ENCODE data around the gene PPA2.

PPA2 gene

GRCh38 chr4:105458001-105458400 is 15.9 kb downstream of the PPA2 start:
- TF ChIP-seq POLR2A (IDR thresholded peaks at IDR 0.05; ENCODE audit: low read depth, low read length), result no peak
- no peak for TF ChIP-seq TAF1 (IDR thresholded peaks at IDR 0.05; ENCODE audit: borderline replicate concordance, low read depth, low read length)
- TF ChIP-seq POLR2AphosphoS5 (IDR thresholded peaks at IDR 0.05; ENCODE audit: low read depth, low read length), result no peak
- DNase-seq (ENCODE audit: insufficient read length) (no peak), FAIRE-seq (no peak)

GRCh38 chr4:105455998-105456397 is 17.9 kb downstream of the PPA2 start:
- no peak for DNase-seq (ENCODE audit: insufficient read length)
- no peak for FAIRE-seq
- TF ChIP-seq POLR2A (IDR thresholded peaks at IDR 0.05; ENCODE audit: low read depth, low read length), result no peak
- no peak for TF ChIP-seq POLR2AphosphoS5 (IDR thresholded peaks at IDR 0.05; ENCODE audit: low read depth, low read length)
- TF ChIP-seq TAF1 (IDR thresholded peaks at IDR 0.05; ENCODE audit: borderline replicate concordance, low read depth, low read length), result no peak

- no peak for DNase-seq (ENCODE audit: insufficient read length)
Measured at GRCh38 chr4:105455182-105455581, 18.7 kb downstream of the PPA2 start.

GRCh38 chr4:105453550-105454205 is 20.2 kb downstream of the PPA2 start:
- TF ChIP-seq POLR2A (IDR thresholded peaks at IDR 0.05; ENCODE audit: low read depth, low read length) (no peak), TAF1 (IDR thresholded peaks at IDR 0.05; ENCODE audit: borderline replicate concordance, low read depth, low read length) (no peak), POLR2AphosphoS5 (IDR thresholded peaks at IDR 0.05; ENCODE audit: low read depth, low read length) (no peak)
- FAIRE-seq (peak; percentile 5), DNase-seq (ENCODE audit: insufficient read length) (peak; percentile 9)

More at GRCh38 chr4:105455182-105455581, 18.7 kb downstream of the PPA2 start:
- no peak for FAIRE-seq
- no peak for TF ChIP-seq TAF1 (IDR thresholded peaks at IDR 0.05; ENCODE audit: borderline replicate concordance, low read depth, low read length)
- no peak for TF ChIP-seq POLR2A (IDR thresholded peaks at IDR 0.05; ENCODE audit: low read depth, low read length)
- TF ChIP-seq POLR2AphosphoS5 (IDR thresholded peaks at IDR 0.05; ENCODE audit: low read depth, low read length), result no peak

GRCh38 chr4:105451346-105451745 is 22.5 kb downstream of the PPA2 start:
- FAIRE-seq, result no peak
- no peak for DNase-seq (ENCODE audit: insufficient read length)

GRCh38 chr4:105440890-105441289 is 33.0 kb downstream of the PPA2 start:
- TF ChIP-seq POLR2A (IDR thresholded peaks at IDR 0.05; ENCODE audit: low read depth, low read length), result no peak
- TF ChIP-seq POLR2AphosphoS5 (IDR thresholded peaks at IDR 0.05; ENCODE audit: low read depth, low read length), result no peak
- no peak for TF ChIP-seq TAF1 (IDR thresholded peaks at IDR 0.05; ENCODE audit: borderline replicate concordance, low read depth, low read length)
- no peak for FAIRE-seq
- no peak for DNase-seq (ENCODE audit: insufficient read length)

More at GRCh38 chr4:105451346-105451745, 22.5 kb downstream of the PPA2 start:
- TF ChIP-seq POLR2A (IDR thresholded peaks at IDR 0.05; ENCODE audit: low read depth, low read length), result no peak
- TF ChIP-seq POLR2AphosphoS5 (IDR thresholded peaks at IDR 0.05; ENCODE audit: low read depth, low read length), result no peak
- TF ChIP-seq TAF1 (IDR thresholded peaks at IDR 0.05; ENCODE audit: borderline replicate concordance, low read depth, low read length), result no peak

- DNase-seq (ENCODE audit: insufficient read length) (no peak), FAIRE-seq (peak; percentile 5)
- TF ChIP-seq POLR2AphosphoS5 (IDR thresholded peaks at IDR 0.05; ENCODE audit: low read depth, low read length), result no peak
- TF ChIP-seq POLR2A (IDR thresholded peaks at IDR 0.05; ENCODE audit: low read depth, low read length), result no peak
- no peak for TF ChIP-seq TAF1 (IDR thresholded peaks at IDR 0.05; ENCODE audit: borderline replicate concordance, low read depth, low read length)
Measured at GRCh38 chr4:105437637-105438036, 36.2 kb downstream of the PPA2 start.

- no peak for FAIRE-seq
- TF ChIP-seq POLR2AphosphoS5 (IDR thresholded peaks at IDR 0.05; ENCODE audit: low read depth, low read length) (no peak), TAF1 (IDR thresholded peaks at IDR 0.05; ENCODE audit: borderline replicate concordance, low read depth, low read length) (no peak), POLR2A (IDR thresholded peaks at IDR 0.05; ENCODE audit: low read depth, low read length) (no peak)
- no peak for DNase-seq (ENCODE audit: insufficient read length)
Measured at GRCh38 chr4:105436414-105436813, 37.4 kb downstream of the PPA2 start.

- no peak for DNase-seq (ENCODE audit: insufficient read length)
- TF ChIP-seq TAF1 (IDR thresholded peaks at IDR 0.05; ENCODE audit: borderline replicate concordance, low read depth, low read length) (no peak), POLR2AphosphoS5 (IDR thresholded peaks at IDR 0.05; ENCODE audit: low read depth, low read length) (no peak), POLR2A (IDR thresholded peaks at IDR 0.05; ENCODE audit: low read depth, low read length) (no peak)
- no peak for FAIRE-seq
Measured at GRCh38 chr4:105434940-105435339, 38.9 kb downstream of the PPA2 start.

GRCh38 chr4:105433421-105433820 is 40.4 kb downstream of the PPA2 start:
- TF ChIP-seq POLR2A (IDR thresholded peaks at IDR 0.05; ENCODE audit: low read depth, low read length), result no peak
- no peak for TF ChIP-seq POLR2AphosphoS5 (IDR thresholded peaks at IDR 0.05; ENCODE audit: low read depth, low read length)
- no peak for TF ChIP-seq TAF1 (IDR thresholded peaks at IDR 0.05; ENCODE audit: borderline replicate concordance, low read depth, low read length)
- no peak for FAIRE-seq

GRCh38 chr4:105432438-105432837 is 41.4 kb downstream of the PPA2 start:
- DNase-seq (ENCODE audit: insufficient read length), result no peak
- no peak for FAIRE-seq
- no peak for TF ChIP-seq TAF1 (IDR thresholded peaks at IDR 0.05; ENCODE audit: borderline replicate concordance, low read depth, low read length)
- TF ChIP-seq POLR2A (IDR thresholded peaks at IDR 0.05; ENCODE audit: low read depth, low read length), result no peak
- no peak for TF ChIP-seq POLR2AphosphoS5 (IDR thresholded peaks at IDR 0.05; ENCODE audit: low read depth, low read length)

More at GRCh38 chr4:105433421-105433820, 40.4 kb downstream of the PPA2 start:
- no peak for DNase-seq (ENCODE audit: insufficient read length)

GRCh38 chr4:105430811-105431210 is 43.1 kb downstream of the PPA2 start:
- DNase-seq (ENCODE audit: insufficient read length) (no peak), FAIRE-seq (no peak)
- no peak for TF ChIP-seq POLR2AphosphoS5 (IDR thresholded peaks at IDR 0.05; ENCODE audit: low read depth, low read length)
- no peak for TF ChIP-seq POLR2A (IDR thresholded peaks at IDR 0.05; ENCODE audit: low read depth, low read length)
- TF ChIP-seq TAF1 (IDR thresholded peaks at IDR 0.05; ENCODE audit: borderline replicate concordance, low read depth, low read length), result no peak
